Mesenchymal stem cell (in vitro differentiated cells and primary cell): Measurements from ENCODE around the gene PIK3R2.
"Not testable (repeated sequence)": the region's sequence is repeated elsewhere in the genome, so short reads cannot be mapped to it uniquely, and the experiment has no call there.

Experiments used
- DNase-seq: peaks from one replicate; pipeline ENCODE4 v3.0.0-alpha.2; 2013
- H2AFZ ChIP-seq: one replicate; pipeline ENCODE4 v1.6.1; 2013; ENCODE audit warnings: low read depth, mild to moderate bottlenecking, control low read depth, inconsistent platforms, low read length, moderate library complexity
- H2AK5ac ChIP-seq: 2 replicates; pipeline ENCODE4 v1.6.1; 2013; ENCODE audit warnings: low read length, moderate library complexity, mild to moderate bottlenecking, inconsistent platforms; ENCODE audit not compliant: severe bottlenecking
- H2BK120ac ChIP-seq: one replicate; pipeline ENCODE4 v1.6.1; 2013; ENCODE audit warnings: low read depth, mild to moderate bottlenecking, inconsistent platforms, low read length, moderate library complexity
- H2BK12ac ChIP-seq, 2 experiments: one replicate each; pipeline ENCODE4 v1.6.1; 2013; ENCODE audit warnings: inconsistent platforms in 2 of 2, low read length in 2 of 2, mild to moderate bottlenecking in 2 of 2, moderate library complexity in 2 of 2, control low read depth in 1 of 2
- H2BK15ac ChIP-seq: one replicate; pipeline ENCODE4 v1.6.1; 2013; ENCODE audit warnings: mild to moderate bottlenecking, low read depth, inconsistent platforms; ENCODE audit not compliant: poor library complexity, severe bottlenecking
- H2BK5ac ChIP-seq: 2 replicates; pipeline ENCODE4 v1.6.1; 2013; ENCODE audit warnings: low read depth, mild to moderate bottlenecking, low read length, control low read depth, inconsistent platforms; ENCODE audit not compliant: poor library complexity, severe bottlenecking
- H3K14ac ChIP-seq, 2 experiments: one replicate each; pipeline ENCODE4 v1.6.1; 2013; ENCODE audit warnings: inconsistent platforms in 2 of 2, low read length in 2 of 2, control low read depth in 1 of 2, mild to moderate bottlenecking in 1 of 2, moderate library complexity in 1 of 2
- H3K18ac ChIP-seq, 2 experiments: one replicate each; pipeline ENCODE4 v1.6.1; 2013; ENCODE audit warnings: inconsistent platforms in 2 of 2, low read length in 2 of 2, control low read depth in 1 of 2, low read depth in 1 of 2, mild to moderate bottlenecking in 1 of 2
- H3K23ac ChIP-seq, 2 experiments: one replicate each; pipeline ENCODE4 v1.6.1; 2013; ENCODE audit warnings: inconsistent platforms in 2 of 2, low read length in 2 of 2, mild to moderate bottlenecking in 2 of 2, moderate library complexity in 2 of 2, control low read depth in 1 of 2
- H3K27ac ChIP-seq: 2 replicates; pipeline ENCODE4 v1.5.1; 2013; ENCODE audit warnings: mild to moderate bottlenecking, moderate library complexity, low read length, control low read depth, inconsistent platforms; ENCODE audit not compliant: poor library complexity, severe bottlenecking
- H3K27me3 ChIP-seq, 2 experiments: 2 replicates each; pipeline versions ENCODE4 v1.6.1 to v1.7.0; 2013; ENCODE audit warnings: low read length in 2 of 2, mild to moderate bottlenecking in 2 of 2, moderate library complexity in 2 of 2, control low read depth in 1 of 2, inconsistent platforms in 1 of 2; ENCODE audit not compliant: control insufficient read depth in 1 of 2, insufficient read depth in 1 of 2
- H3K36me3 ChIP-seq, 2 experiments: 2 replicates each; pipeline versions ENCODE4 v1.6.1 to v1.7.0; 2013; ENCODE audit warnings: low read length in 2 of 2, control low read depth in 1 of 2, inconsistent platforms in 1 of 2, low read depth in 1 of 2, mild to moderate bottlenecking in 1 of 2; ENCODE audit not compliant: insufficient read depth in 2 of 2, control insufficient read depth in 1 of 2
- H3K4ac ChIP-seq, 2 experiments: one replicate each; pipeline ENCODE4 v1.6.1; 2013; ENCODE audit warnings: inconsistent platforms in 2 of 2, low read length in 2 of 2, mild to moderate bottlenecking in 2 of 2, moderate library complexity in 2 of 2, control low read depth in 1 of 2, low read depth in 1 of 2
- H3K4me1 ChIP-seq: 2 replicates; pipeline ENCODE4 v1.6.1; 2013; ENCODE audit warnings: low read depth, low read length, control low read depth; ENCODE audit not compliant: control insufficient read depth, insufficient read depth
- H3K4me2 ChIP-seq: 2 replicates; pipeline ENCODE4 v1.6.1; 2013; ENCODE audit warnings: low read length, mild to moderate bottlenecking, inconsistent platforms; ENCODE audit not compliant: poor library complexity, severe bottlenecking
- H3K4me3 ChIP-seq, 2 experiments: 2 replicates each; pipeline versions ENCODE4 v1.5.1 to v1.7.0; 2013; ENCODE audit warnings: low read length in 2 of 2, mild to moderate bottlenecking in 2 of 2, control low read depth in 1 of 2, low read depth in 1 of 2; ENCODE audit not compliant: insufficient read depth in 1 of 2
- H3K79me1 ChIP-seq: replicated peaks from 2 replicates; pipeline ENCODE4 v1.6.1; 2013; ENCODE audit warnings: mild to moderate bottlenecking, control low read depth, low read length, inconsistent platforms; ENCODE audit not compliant: poor library complexity, severe bottlenecking
- H3K9ac ChIP-seq: 2 replicates; pipeline ENCODE4 v1.7.0; 2013; ENCODE audit warnings: mild to moderate bottlenecking, low read length, moderate library complexity
- H3K9me3 ChIP-seq: 2 replicates; pipeline ENCODE4 v1.7.0; 2013; ENCODE audit warnings: mild to moderate bottlenecking, low read length; ENCODE audit not compliant: control insufficient read depth
- H4K8ac ChIP-seq: one replicate; pipeline ENCODE4 v1.6.1; 2013; ENCODE audit warnings: inconsistent platforms, mild to moderate bottlenecking, low read length, moderate library complexity
- H4K91ac ChIP-seq: one replicate; pipeline ENCODE4 v1.6.1; 2013; ENCODE audit warnings: mild to moderate bottlenecking, low read length, inconsistent platforms
- WGBS: methylation state at CpG from one replicate; pipeline ENCODE4 v1.1.7; 2013; ENCODE audit warnings: mixed read lengths; 5-methylcytosine and 5-hydroxymethylcytosine counted together

Gene PIK3R2

DNA sequence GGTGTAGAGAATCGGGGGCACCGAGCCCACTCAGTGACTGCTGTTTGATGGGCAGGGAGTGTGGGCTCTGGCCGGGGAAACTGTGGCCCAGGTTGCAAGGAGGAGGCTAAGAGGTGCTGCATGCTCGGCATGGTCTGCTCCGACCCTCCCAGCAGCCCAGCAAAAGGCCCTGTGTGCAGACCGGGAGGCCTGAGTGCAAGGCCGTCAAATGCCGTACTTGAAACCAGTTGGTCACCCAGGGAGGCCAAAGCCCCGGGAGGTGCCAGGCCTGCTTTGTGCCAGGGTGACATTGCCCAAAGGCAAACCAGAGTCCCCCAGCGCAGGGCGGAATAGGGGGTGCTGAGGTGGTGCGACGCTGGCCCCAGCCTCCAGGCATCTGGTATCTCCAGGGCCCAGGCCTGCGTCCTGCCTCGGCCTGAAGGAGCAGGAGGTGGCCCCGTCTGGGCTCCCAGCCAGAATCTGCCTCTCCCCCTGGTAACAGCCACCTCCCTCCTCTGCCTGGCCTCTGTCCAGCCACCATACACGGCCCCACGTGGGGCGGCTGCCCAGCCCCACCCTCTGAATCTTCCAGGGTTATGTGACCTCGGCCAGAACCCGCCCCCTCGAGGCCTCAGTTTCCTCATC lies 4.0 kb downstream of the PIK3R2 start:
- H3K36me3 ChIP-seq = peaks cover 18 to 42% of the 10 kb centered on the region in 2 experiments
- peak; percentile 86 for DNase-seq
- no peak overlapping the region for H3K14ac ChIP-seq
- H3K4me2 ChIP-seq = no peak overlapping the region
- H3K9ac ChIP-seq = peak overlapping the region; percentile 52
- peaks cover 14% of the 10 kb centered on the region for H3K79me1 ChIP-seq
- H3K18ac ChIP-seq = peak overlapping the region in 1 of 2 experiments; percentile 85
- peak overlapping the region; percentile 21 to 55 for H2BK12ac ChIP-seq
- 75% methylated on average over 22 of the region's 22 CpGs for WGBS
- no peaks in the 10 kb centered on the region for H3K9me3 ChIP-seq
- no peaks in the 10 kb centered on the region for H3K27me3 ChIP-seq
- peak overlapping the region; percentile 65 for H4K91ac ChIP-seq
- H3K23ac ChIP-seq = no peak overlapping the region
- peak overlapping the region; percentile 66 for H4K8ac ChIP-seq
- H2BK120ac ChIP-seq = peak overlapping the region; percentile 51
- H3K4ac ChIP-seq = peak overlapping the region; percentile 74 to 75
- H3K4me3 ChIP-seq = no peak overlapping the region
- H2AFZ ChIP-seq = no peak overlapping the region
- no peak overlapping the region for H2BK5ac ChIP-seq
- peak overlapping the region; percentile 80 for H3K27ac ChIP-seq
- peak overlapping the region; percentile 37 for H2BK15ac ChIP-seq
- peaks cover 46% of the 10 kb centered on the region for H3K4me1 ChIP-seq
- peak overlapping the region; percentile 96 for H2AK5ac ChIP-seq

DNA sequence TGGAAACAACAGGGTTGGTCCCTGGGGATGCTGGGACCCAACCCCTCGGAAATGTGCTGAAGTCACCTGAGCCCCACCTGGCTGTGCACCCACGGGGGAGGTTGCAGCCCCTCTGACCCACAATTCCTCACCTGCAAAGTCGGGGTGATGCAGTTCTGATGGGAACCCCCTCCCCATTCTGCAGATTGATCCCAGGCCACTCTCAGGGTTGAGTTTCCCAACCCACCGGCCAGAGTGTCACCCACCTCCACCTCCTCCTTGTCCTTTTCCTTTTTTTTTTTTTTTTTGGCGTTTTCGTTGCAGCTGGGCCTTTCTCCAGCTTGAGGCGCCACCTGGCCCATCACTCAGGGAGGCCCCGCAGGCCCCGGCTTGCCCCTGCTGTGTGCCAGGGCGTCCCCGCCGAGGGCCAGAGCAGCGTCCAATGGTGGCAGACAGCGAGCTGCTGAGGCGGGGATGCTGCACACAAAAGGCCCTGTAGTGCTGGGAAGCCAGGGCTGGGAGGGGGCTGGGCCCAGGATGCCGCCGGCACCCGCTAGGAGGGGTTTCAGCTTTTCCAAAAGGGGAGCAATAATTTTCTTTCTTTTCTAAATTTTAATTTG lies 4.6 kb downstream of the PIK3R2 start:
- no peak overlapping the region for H2BK5ac ChIP-seq
- peaks cover 46% of the 10 kb centered on the region for H3K4me1 ChIP-seq
- peak overlapping the region; percentile 74 to 77 for H3K4ac ChIP-seq
- peaks cover 23 to 48% of the 10 kb centered on the region in 2 experiments for H3K36me3 ChIP-seq
- H2BK15ac ChIP-seq = peak overlapping the region; percentile 38
- peaks cover 18% of the 10 kb centered on the region for H3K79me1 ChIP-seq
- H2AFZ ChIP-seq = no peak overlapping the region
- peak overlapping the region; percentile 80 for H3K27ac ChIP-seq
- no peak overlapping the region for H3K23ac ChIP-seq
- H2AK5ac ChIP-seq = peak overlapping the region; percentile 96
- H2BK120ac ChIP-seq = peak overlapping the region; percentile 51
- DNase-seq = no peak
- peak overlapping the region; percentile 16 for H3K4me2 ChIP-seq
- no peak overlapping the region for H3K4me3 ChIP-seq
- no peak overlapping the region for H3K14ac ChIP-seq
- H3K9ac ChIP-seq = peak overlapping the region; percentile 52
- peak overlapping the region; percentile 59 for H4K8ac ChIP-seq
- H2BK12ac ChIP-seq = peak overlapping the region; percentile 82 to 94
- H4K91ac ChIP-seq = peak overlapping the region; percentile 65
- H3K27me3 ChIP-seq = no peaks in the 10 kb centered on the region
- H3K18ac ChIP-seq = peak overlapping the region in 1 of 2 experiments; percentile 75
- 83% methylated on average over 16 of the region's 18 CpGs for WGBS
- H3K9me3 ChIP-seq = no peaks in the 10 kb centered on the region

DNA sequence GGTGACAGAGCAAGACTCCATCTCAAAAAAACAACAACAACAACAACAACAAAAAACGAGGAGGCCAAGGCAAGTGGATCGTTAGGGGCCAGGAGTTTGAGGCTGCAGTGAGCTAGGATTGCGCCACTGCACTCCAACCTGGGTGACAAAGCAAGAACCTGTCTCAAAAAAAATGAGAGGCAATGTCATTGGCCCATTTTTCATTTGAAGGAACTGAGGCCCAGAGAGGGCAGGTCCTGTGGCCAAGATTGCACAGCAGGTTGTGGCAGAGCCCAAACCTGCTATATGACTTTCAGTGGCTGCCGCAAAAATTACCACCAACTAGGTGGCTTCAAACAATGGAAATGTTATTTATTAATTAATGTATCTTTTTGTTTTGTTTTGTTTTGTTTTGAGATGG lies 5.5 kb downstream of the PIK3R2 start:
- no peak overlapping the region for H2BK12ac ChIP-seq
- no peak overlapping the region for H4K8ac ChIP-seq
- no peak overlapping the region for H3K14ac ChIP-seq
- no peaks in the 10 kb centered on the region for H3K9me3 ChIP-seq
- WGBS = 96% methylated on average over 3 of the region's 4 CpGs
- no peak overlapping the region for H3K9ac ChIP-seq
- H2BK15ac ChIP-seq = no peak overlapping the region
- H2BK120ac ChIP-seq = no peak overlapping the region
- no peaks in the 10 kb centered on the region for H3K27me3 ChIP-seq
- peaks cover 46% of the 10 kb centered on the region for H3K4me1 ChIP-seq
- H4K91ac ChIP-seq = no peak overlapping the region
- no peak overlapping the region for H3K4me3 ChIP-seq
- H2AFZ ChIP-seq = no peak overlapping the region
- no peak overlapping the region for H3K27ac ChIP-seq
- peaks cover 23% of the 10 kb centered on the region for H3K79me1 ChIP-seq
- no peak overlapping the region for H3K23ac ChIP-seq
- H3K4me2 ChIP-seq = no peak overlapping the region
- no peak for DNase-seq
- H3K36me3 ChIP-seq = peaks cover 32 to 57% of the 10 kb centered on the region in 2 experiments
- H2AK5ac ChIP-seq = no peak overlapping the region
- no peak overlapping the region for H2BK5ac ChIP-seq
- H3K18ac ChIP-seq = no peak overlapping the region
- no peak overlapping the region for H3K4ac ChIP-seq

DNA sequence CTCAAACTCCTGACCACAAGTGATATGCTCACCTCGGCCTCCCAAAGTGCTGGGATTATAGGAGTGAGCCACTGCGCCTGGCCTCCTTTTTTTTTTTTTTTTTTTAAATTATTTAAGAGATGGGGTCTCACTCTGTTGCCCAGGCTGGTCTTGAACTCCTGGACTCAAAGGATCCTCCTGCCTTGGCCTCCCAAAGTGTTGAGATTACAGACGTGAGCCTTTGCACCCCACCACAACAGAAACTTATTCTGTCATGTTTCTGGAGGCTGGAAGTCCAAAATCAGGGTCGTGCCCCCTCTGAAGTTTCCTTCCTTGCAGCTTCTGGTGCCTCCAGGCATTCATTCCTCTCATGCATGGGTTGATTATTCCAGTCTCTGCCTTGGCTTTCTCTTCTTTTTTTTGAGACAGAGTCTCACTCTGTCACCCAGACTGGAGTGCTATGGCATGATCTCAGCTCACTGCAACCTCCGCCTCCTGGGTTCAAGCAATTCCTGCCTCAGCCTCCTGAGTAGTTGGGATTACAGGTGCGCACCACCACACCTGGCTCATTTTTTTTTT lies 6.2 kb downstream of the PIK3R2 start:
- not testable (repeated sequence) for H2AFZ ChIP-seq, H2BK15ac ChIP-seq, H3K9ac ChIP-seq, H3K23ac ChIP-seq, H2BK12ac ChIP-seq, H3K18ac ChIP-seq, H4K8ac ChIP-seq, H3K27ac ChIP-seq, H3K14ac ChIP-seq, H4K91ac ChIP-seq, H2AK5ac ChIP-seq, H3K4me2 ChIP-seq, DNase-seq, H3K9me3 ChIP-seq, H3K27me3 ChIP-seq, H3K4me3 ChIP-seq, H2BK120ac ChIP-seq, H3K4ac ChIP-seq, H2BK5ac ChIP-seq
- peaks cover 44% of the 10 kb centered on the region for H3K4me1 ChIP-seq
- peaks cover 25% of the 10 kb centered on the region for H3K79me1 ChIP-seq
- H3K36me3 ChIP-seq = peaks cover 35 to 64% of the 10 kb centered on the region in 2 experiments
- WGBS = 94% methylated on average over 4 of the region's 6 CpGs
